ENCODE measurements around the gene MGP.

- TF ChIP-seq, protein P1, sequence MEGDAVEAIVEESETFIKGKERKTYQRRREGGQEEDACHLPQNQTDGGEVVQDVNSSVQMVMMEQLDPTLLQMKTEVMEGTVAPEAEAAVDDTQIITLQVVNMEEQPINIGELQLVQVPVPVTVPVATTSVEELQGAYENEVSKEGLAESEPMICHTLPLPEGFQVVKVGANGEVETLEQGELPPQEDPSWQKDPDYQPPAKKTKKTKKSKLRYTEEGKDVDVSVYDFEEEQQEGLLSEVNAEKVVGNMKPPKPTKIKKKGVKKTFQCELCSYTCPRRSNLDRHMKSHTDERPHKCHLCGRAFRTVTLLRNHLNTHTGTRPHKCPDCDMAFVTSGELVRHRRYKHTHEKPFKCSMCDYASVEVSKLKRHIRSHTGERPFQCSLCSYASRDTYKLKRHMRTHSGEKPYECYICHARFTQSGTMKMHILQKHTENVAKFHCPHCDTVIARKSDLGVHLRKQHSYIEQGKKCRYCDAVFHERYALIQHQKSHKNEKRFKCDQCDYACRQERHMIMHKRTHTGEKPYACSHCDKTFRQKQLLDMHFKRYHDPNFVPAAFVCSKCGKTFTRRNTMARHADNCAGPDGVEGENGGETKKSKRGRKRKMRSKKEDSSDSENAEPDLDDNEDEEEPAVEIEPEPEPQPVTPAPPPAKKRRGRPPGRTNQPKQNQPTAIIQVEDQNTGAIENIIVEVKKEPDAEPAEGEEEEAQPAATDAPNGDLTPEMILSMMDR (IDR thresholded peaks at IDR 0.05), result no peak
- TF ChIP-seq ZFX (IDR thresholded peaks at IDR 0.05; ENCODE audit: borderline replicate concordance), result no peak
These were observed 10.8 kb downstream of the MGP start for GRCh38 chr12:14874882-14875281.

All from 22Rv1 (cell line).